Left colon (tissue), 2 donors: ENCODE data around the gene IKZF3. TPM values are rescaled to one million over a fixed set of nuclear protein-coding genes. Genes with fewer than 3 reads are reported as not detected.

ENCODE experiments used
- ATAC-seq: fragments of 200-7000 bp; cut with Tn5 transposase; one replicate; pipeline ENCODE4 v1.9.1; 2020; ENCODE audit warnings: mild to moderate bottlenecking, moderate library complexity
- DNase-seq, 2 donors: peaks; one replicate each; pipeline ENCODE4 v3.0.0-alpha.2; 2020
- intact Hi-C, 2 donors: fragments of 100-400 bp; cut with DNase I in 1 of 2; cut with micrococcal nuclease in 1 of 2; formaldehyde crosslinking; loops; one replicate each; pipeline versions ENCODE4 v1.11.2 to v1.14.0; 2022; cut with DNase I, micrococcal nuclease
- total RNA-seq, 2 donors: library from RNA; stranded (reverse); fragmentation: NEBNext Ultra II Directional; extraction: Animal tissue kit (Norgen Biotek cat#: 25700); gene quantifications; one replicate each; pipeline ENCODE4 v1.2.1, GENCODE V29; 2021
- donor health status: DM: no; HTN: no; CAD: no.
- donor health status: DM: yes; HTN: yes; CAD: no.

The IKZF3 gene
- total RNA-seq, 2 donors from 2014 or later: 1.7 to 4.9 TPM

- no peak for ATAC-seq
- intact Hi-C loops: no loop called here
- no peak for DNase-seq
Measured at GRCh38 chr17:39792526-39793221, 71.4 kb downstream of the IKZF3 start.

- intact Hi-C loops: no loop called here
- ATAC-seq (no peak), DNase-seq (no peak)
Measured at GRCh38 chr17:39791111-39791992, 72.8 kb downstream of the IKZF3 start.

GRCh38 chr17:39787743-39788484 is 76.2 kb downstream of the IKZF3 start:
- ATAC-seq: no peak
- intact Hi-C loops: no loop called here

GRCh38 chr17:39787041-39787440 is 77.1 kb downstream of the IKZF3 start:
- DNase-seq: no peak
- intact Hi-C loops: no loop called here
- no peak for ATAC-seq

More at GRCh38 chr17:39787743-39788484, 76.2 kb downstream of the IKZF3 start:
- no peak for DNase-seq

GRCh38 chr17:39782980-39783379 is 81.1 kb downstream of the IKZF3 start:
- ATAC-seq: no peak
- DNase-seq: no peak
- intact Hi-C loops: no loop called here

GRCh38 chr17:39782481-39782880 is 81.6 kb downstream of the IKZF3 start:
- intact Hi-C loops: no loop called here
- DNase-seq (no peak), ATAC-seq (peak; percentile 57)

GRCh38 chr17:39781861-39782213 is 82.3 kb downstream of the IKZF3 start:
- no peak for ATAC-seq
- DNase-seq: no peak
- intact Hi-C loops: no loop called here

- DNase-seq: no peak
- no peak for ATAC-seq
- intact Hi-C loops: no loop called here
Measured at GRCh38 chr17:39781031-39781860, 82.9 kb downstream of the IKZF3 start.

- intact Hi-C loops: no loop called here
- no peak for ATAC-seq
- no peak for DNase-seq
Measured at GRCh38 chr17:39777534-39778365, 86.4 kb downstream of the IKZF3 start.

- DNase-seq (no peak), ATAC-seq (no peak)
- intact Hi-C loops: no loop called here
Measured at GRCh38 chr17:39776252-39776651, 87.9 kb downstream of the IKZF3 start.

- no peak for ATAC-seq
- intact Hi-C loops: no loop called here
Measured at GRCh38 chr17:39775031-39775430, 89.1 kb downstream of the IKZF3 start.

GRCh38 chr17:39774047-39774446 is 90.1 kb downstream of the IKZF3 start:
- intact Hi-C loops: no loop called here
- ATAC-seq (no peak), DNase-seq (no peak)

More at GRCh38 chr17:39775031-39775430, 89.1 kb downstream of the IKZF3 start:
- DNase-seq: no peak

GRCh38 chr17:39772987-39773934 is 90.9 kb downstream of the IKZF3 start:
- DNase-seq: no peak
- ATAC-seq: no peak
- intact Hi-C loops: no loop called here

- intact Hi-C loops: no loop called here
- DNase-seq: no peak
- ATAC-seq: no peak
Measured at GRCh38 chr17:39772415-39772814, 91.7 kb downstream of the IKZF3 start.

GRCh38 chr17:39769974-39770587 is 94.0 kb downstream of the IKZF3 start:
- intact Hi-C loops: no loop called here
- DNase-seq (no peak), ATAC-seq (peak; percentile 34)

- ATAC-seq: no peak
- no peak for DNase-seq
Measured at GRCh38 chr17:39767147-39767546, 97.0 kb downstream of the IKZF3 start.

More at GRCh38 chr17:39767147-39767546, 97.0 kb downstream of the IKZF3 start:
- intact Hi-C loops: no loop called here
